H1 (cell line): ENCODE measurements around the gene MTMR2. TPM values are rescaled to one million over a fixed set of nuclear protein-coding genes. Genes with fewer than 3 reads are reported as not detected.

ENCODE experiments used
- CTCF ChIA-PET: fragments of 300-600 bp; sonication (Branson Sonifier 250); formaldehyde crosslinking; loops from one replicate; lab custom pipeline; 2021; ENCODE audit not compliant: partially characterized antibody; lab: Charles Lee
- POLR2A ChIA-PET: fragments of 300-600 bp; sonication (Branson Sonifier 250); formaldehyde crosslinking; loops from one replicate; lab custom pipeline; 2021; ENCODE audit warnings: inconsistent platforms; ENCODE audit not compliant: partially characterized antibody; lab: Charles Lee
- DNase-seq, 2 experiments: peaks; one replicate each; pipeline versions ENCODE4 v3.0.0 to v3.0.0-alpha.2; 2010 to 2022; ENCODE audit warnings: low spot score in 2 of 2, low read depth in 1 of 2, mixed read lengths in 1 of 2
- FAIRE-seq: peaks from 2 replicates; lab custom pipeline; 2011; peaks lifted over from hg19 to GRCh38; lab: Jason Lieb, UNC
- H2AFZ ChIP-seq: 2 replicates; pipeline ENCODE4 v1.8.1; 2012; ENCODE audit warnings: low read length, inconsistent platforms
- H2AK5ac ChIP-seq: 2 replicates; pipeline ENCODE4 v1.6.1; 2013; ENCODE audit warnings: low read depth, low read length
- H2BK120ac ChIP-seq: replicated peaks from 2 replicates; pipeline ENCODE3; 2013; ENCODE audit warnings: low read depth, low read length, inconsistent platforms
- H2BK12ac ChIP-seq: 2 replicates; pipeline ENCODE4 v1.6.1; 2013; ENCODE audit warnings: low read depth, low read length
- H2BK15ac ChIP-seq: 2 replicates; pipeline ENCODE4 v1.6.1; 2013; ENCODE audit warnings: low read length
- H2BK20ac ChIP-seq: 2 replicates; pipeline ENCODE4 v1.6.1; 2013; ENCODE audit warnings: low read length
- H2BK5ac ChIP-seq: 2 replicates; pipeline ENCODE4 v1.6.1; 2013; ENCODE audit warnings: low read depth, low read length
- H3K14ac ChIP-seq: 2 replicates; pipeline ENCODE4 v1.6.1; 2013; ENCODE audit warnings: inconsistent platforms; ENCODE audit not compliant: insufficient read length
- H3K18ac ChIP-seq: 2 replicates; pipeline ENCODE4 v1.6.1; 2013; ENCODE audit warnings: low read length; ENCODE audit errors: extremely low read depth
- H3K23ac ChIP-seq: 2 replicates; pipeline ENCODE4 v1.6.1; 2013; ENCODE audit warnings: inconsistent platforms; ENCODE audit not compliant: insufficient read length
- H3K23me2 ChIP-seq: 2 replicates; pipeline ENCODE4 v1.6.1; 2013; ENCODE audit warnings: low read depth, low read length
- H3K27ac ChIP-seq: 2 replicates; pipeline ENCODE4 v1.6.1; 2011; ENCODE audit warnings: low read depth, low read length, inconsistent platforms
- H3K27me3 ChIP-seq, 4 experiments: replicated peaks in 1 of 4; 1 replicate in 1 of 4; 2 replicates in 3 of 4; pipeline versions ENCODE4 v1.6.1 to v1.8.1; 2011 to 2013; ENCODE audit warnings: low read length in 3 of 4, mild to moderate bottlenecking in 3 of 4, inconsistent platforms in 2 of 4, mixed read lengths in 2 of 4, moderate library complexity in 1 of 4; ENCODE audit not compliant: control insufficient read depth in 3 of 4, insufficient read depth in 3 of 4; ENCODE audit errors: extremely low read depth in 1 of 4
- H3K36me3 ChIP-seq, 4 experiments: 2 replicates each; pipeline versions ENCODE4 v1.6.1 to v1.8.1; 2011 to 2013; ENCODE audit warnings: mild to moderate bottlenecking in 4 of 4, low read length in 3 of 4, moderate library complexity in 2 of 4, control low read depth in 1 of 4, inconsistent platforms in 1 of 4; ENCODE audit not compliant: insufficient read depth in 4 of 4, control insufficient read depth in 2 of 4
- H3K4ac ChIP-seq: replicated peaks from 2 replicates; pipeline ENCODE3; 2013; ENCODE audit warnings: low read length, low read depth, mixed read lengths, inconsistent platforms; ENCODE audit not compliant: insufficient read length
- H3K4me1 ChIP-seq, 4 experiments: replicated peaks in 1 of 4; 1 replicate in 1 of 4; 2 replicates in 3 of 4; pipeline versions ENCODE4 v1.6.1 to v1.8.1; 2011 to 2013; ENCODE audit warnings: low read length in 3 of 4, inconsistent platforms in 2 of 4, mixed read lengths in 1 of 4; ENCODE audit not compliant: insufficient read depth in 4 of 4, control insufficient read depth in 3 of 4
- H3K4me2 ChIP-seq, 2 experiments: 2 replicates each; pipeline versions ENCODE4 v1.6.1 to v1.8.1; 2011 to 2013; ENCODE audit warnings: low read depth in 2 of 2, low read length in 2 of 2, control low read depth in 1 of 2, inconsistent platforms in 1 of 2, mild to moderate bottlenecking in 1 of 2; ENCODE audit not compliant: insufficient read depth in 1 of 2
- H3K4me3 ChIP-seq, 4 experiments: fragments of 200-600, 300-600 bp in 1 of 4; sonication (generic), shearing (Covaris generic), sonication (Bioruptor Twin) in 1 of 4; 2 replicates each; pipeline versions ENCODE4 v1.5.1 to v1.8.1; 2011 to 2016; ENCODE audit warnings: low read length in 4 of 4, low read depth in 3 of 4, control low read depth in 2 of 4, inconsistent platforms in 2 of 4, mild to moderate bottlenecking in 2 of 4, mixed read lengths in 1 of 4, moderate library complexity in 1 of 4; ENCODE audit not compliant: insufficient read depth in 2 of 4; ENCODE audit errors: extremely low read depth in 1 of 4
- H3K56ac ChIP-seq: replicated peaks from 2 replicates; pipeline ENCODE3; 2013; ENCODE audit warnings: low read depth, mild to moderate bottlenecking, mixed read lengths, low read length, inconsistent platforms; ENCODE audit not compliant: insufficient read length
- H3K79me1 ChIP-seq: 2 replicates; pipeline ENCODE4 v1.6.1; 2013; ENCODE audit warnings: low read depth, low read length, control low read depth
- H3K79me2 ChIP-seq, 2 experiments: 2 replicates each; pipeline versions ENCODE4 v1.6.1 to v1.8.1; 2012 to 2013; ENCODE audit warnings: low read length in 2 of 2, mild to moderate bottlenecking in 2 of 2, inconsistent platforms in 1 of 2; ENCODE audit not compliant: insufficient read depth in 2 of 2, control insufficient read depth in 1 of 2
- H3K9ac ChIP-seq, 4 experiments: replicated peaks in 1 of 4; 1 replicate in 1 of 4; 2 replicates in 3 of 4; pipeline versions ENCODE4 v1.6.1 to v1.8.1; 2011 to 2013; ENCODE audit warnings: low read depth in 3 of 4, low read length in 3 of 4, control low read depth in 2 of 4, mild to moderate bottlenecking in 2 of 4, moderate library complexity in 2 of 4, inconsistent platforms in 1 of 4; ENCODE audit errors: extremely low read depth in 1 of 4
- H3K9me3 ChIP-seq, 2 experiments: 2 replicates each; pipeline versions ENCODE4 v1.6.1 to v1.8.1; 2012 to 2013; ENCODE audit warnings: mild to moderate bottlenecking in 2 of 2, moderate library complexity in 2 of 2, control low read depth in 1 of 2, inconsistent platforms in 1 of 2, low read depth in 1 of 2, low read length in 1 of 2, mixed read lengths in 1 of 2; ENCODE audit not compliant: insufficient read depth in 2 of 2
- H4K20me1 ChIP-seq, 2 experiments: replicated peaks in 1 of 2; 2 replicates each; pipeline versions ENCODE3 to v1.8.1; 2011 to 2013; ENCODE audit warnings: inconsistent platforms in 2 of 2, low read length in 2 of 2, mild to moderate bottlenecking in 1 of 2; ENCODE audit not compliant: insufficient read depth in 2 of 2, control insufficient read depth in 1 of 2
- H4K5ac ChIP-seq: 2 replicates; pipeline ENCODE4 v1.6.1; 2013; ENCODE audit warnings: low read length, low read depth, mixed read lengths, inconsistent platforms; ENCODE audit not compliant: insufficient read length
- H4K8ac ChIP-seq: 2 replicates; pipeline ENCODE4 v1.8.0; 2013; ENCODE audit warnings: mild to moderate bottlenecking, moderate library complexity, low read length, inconsistent platforms; ENCODE audit not compliant: insufficient read depth; ENCODE audit errors: extremely low read depth
- H4K91ac ChIP-seq: replicated peaks from 2 replicates; pipeline ENCODE3; 2013; ENCODE audit warnings: low read length, mixed read lengths, inconsistent platforms; ENCODE audit not compliant: insufficient read length
- CBX8 ChIP-seq: fragments of 300-800, 300-1000 bp; sonication (generic); IDR thresholded peaks from 2 replicates; pipeline ENCODE4 v1.7.1; 2016; ENCODE audit warnings: low read depth, low read length, borderline replicate concordance
- GABPA ChIP-seq: IDR thresholded peaks from 2 replicates; pipeline ENCODE4 v1.6.1; 2011; ENCODE audit warnings: mild to moderate bottlenecking, low read length, moderate library complexity, borderline replicate concordance; ENCODE audit not compliant: insufficient read depth
- RBBP5 ChIP-seq: IDR thresholded peaks from 2 replicates; pipeline ENCODE4 v1.7.1; 2012; ENCODE audit warnings: low read depth, mild to moderate bottlenecking, inconsistent platforms, low read length, moderate library complexity, borderline replicate concordance
- WGBS, 2 experiments: shearing (Covaris generic) in 1 of 2; methylation state at CpG; one replicate each; pipeline versions ENCODE4 v1.1.6 to v1.1.7; 2013 to 2015; ENCODE audit warnings: low lambda C conversion rate in 2 of 2, mixed read lengths in 2 of 2, inconsistent platforms in 1 of 2, low coverage in 1 of 2, missing lambda C conversion rate in 1 of 2; ENCODE audit not compliant: insufficient replicate concordance in 2 of 2, insufficient coverage in 1 of 2, insufficient read length in 1 of 2; ENCODE audit errors: extremely low coverage in 1 of 2, missing lambda C conversion rate in 1 of 2; 5-methylcytosine and 5-hydroxymethylcytosine counted together
- polyA plus RNA-seq, 7 experiments: library from polyadenylated mRNA; depleted of rRNA in 3 of 7; stranded (reverse) in 5 of 7; unstranded in 2 of 7; fragments of >200 nt in 5 of 7; fragments of 200-250 nt in 2 of 7; gene quantifications; 1 replicate in 5 of 7; 2 replicates in 1 of 7; 4 replicates in 1 of 7; pipeline versions ENCODE4 v1.2.1 to v1.2.3, GENCODE V29; 2011 to 2013; ENCODE audit warnings: missing spikeins in 2 of 7, mixed read lengths in 2 of 7
- total RNA-seq: library from RNA; stranded (reverse); fragmentation: NEBNext Ultra II Directional; extraction: Animal tissue kit (Norgen Biotek cat#: 25700); gene quantifications from 2 replicates; pipeline ENCODE4 v1.2.1, GENCODE V29; 2021

MTMR2 gene
- total and polyA plus RNA-seq, 2 of the 8 experiments (the other 6 are each of a cell fraction or from before 2014, with no cell fraction given): 16.7 to 52.9 TPM

GRCh38 chr11:95792200-95792599 is 131.7 kb downstream of the MTMR2 start:
- Histone ChIP-seq H2BK120ac (no peak overlapping the region), H3K27ac (no peak overlapping the region), H2AFZ (no peak overlapping the region), H2BK15ac (no peak overlapping the region), H4K8ac (no peak overlapping the region), H3K18ac (no peak overlapping the region), H3K9ac (no peak overlapping the region), H3K23ac (no peak overlapping the region), H3K56ac (no peak overlapping the region), H3K27me3 (no peaks in the 10 kb centered on the region), H4K20me1 (peaks cover 2 to 7% of the 10 kb centered on the region in 2 experiments), H3K4me1 (peaks cover 0 to 9% (median 0%) of the 10 kb centered on the region in 4 experiments; a peak in 1 of 7 replicates), H3K4ac (no peak overlapping the region), H3K79me1 (peaks cover 4% of the 10 kb centered on the region; the same call in 1 of the 2 replicates), H3K79me2 (peaks cover 18 to 81% of the 10 kb centered on the region in 2 experiments), H2BK5ac (no peak overlapping the region), H2BK12ac (no peak overlapping the region), H4K5ac (no peak overlapping the region), H3K4me3 (peak overlapping the region in 1 of 4 experiments; percentile 88; a peak in 2 of 8 replicates)
- WGBS, 2 experiments: 78% methylated on average over 8 of the region's 8 CpGs; no CpG with 5 or more reads in 1 of the 2 experiments
- CTCF ChIA-PET: interaction anchor here (1.0 to 3.1 kb wide), 4 partner anchors 43 to 725 kb away, joined by 3 to 9 read pairs (median 4); no protein-coding TSS in a partner anchor
- no peak for FAIRE-seq
- no peak for DNase-seq
- TF ChIP-seq GABPA: no peak
- no peak for TF ChIP-seq RBBP5
- TF ChIP-seq CBX8: no peak
- TF ChIP-seq, all 59 proteins: peak for 0
- Histone ChIP-seq H2BK20ac (no peak overlapping the region), H3K4me2 (peak overlapping the region; percentile 68 to 84; a peak in 3 of 4 replicates), H3K14ac (no peak overlapping the region), H2AK5ac (no peak overlapping the region), H4K91ac (no peak overlapping the region), H3K9me3 (no peaks in the 10 kb centered on the region), H3K36me3 (peaks cover 0 to 5% (median 0%) of the 10 kb centered on the region in 4 experiments; a peak in 1 of 8 replicates), H3K23me2 (peaks cover 6% of the 10 kb centered on the region)
- POLR2A ChIA-PET: no interaction called here
